Vagina (tissue), 2 donors: ENCODE measurements around the gene TFDP3.

ENCODE experiments used
- POLR2A ChIP-seq, 2 donors: fragments of 450-650 bp; IDR thresholded peaks; one replicate each; pipeline ENCODE4 v1.6.1; 2017; ENCODE audit warnings: antibody characterized with exemption in 2 of 2, mild to moderate bottlenecking in 2 of 2, moderate library complexity in 2 of 2
- TF ChIP-seq, protein P1 (sequence below), 3 experiments: fragments of 450-650 bp in 2 of 3; fragments of 200-600 bp in 1 of 3; sonication (generic) in 1 of 3; IDR thresholded peaks; one replicate each; pipeline ENCODE4 v1.5.1; 2017 to 2019; ENCODE audit warnings: antibody characterized with exemption in 3 of 3, mild to moderate bottlenecking in 2 of 3, moderate library complexity in 2 of 3

DNA sequence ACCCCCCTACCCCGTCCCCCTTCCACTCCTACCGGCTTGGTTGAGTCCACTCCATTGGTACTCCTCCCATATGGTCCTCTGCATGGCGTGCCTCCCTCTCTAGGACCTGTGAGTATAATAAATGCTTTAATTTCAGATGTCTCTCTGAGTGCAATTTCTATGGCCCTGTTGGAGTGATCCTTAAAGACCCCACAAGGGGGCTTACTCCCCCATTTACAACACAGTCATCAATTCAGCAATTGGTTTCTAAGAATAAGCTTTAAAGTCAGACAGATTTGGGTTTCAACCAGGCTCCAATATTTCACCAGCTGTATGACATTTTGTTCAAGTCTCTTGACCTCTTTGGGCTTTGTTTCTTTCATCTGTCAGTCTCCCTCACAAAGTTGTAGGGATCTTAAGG, 38.7 kb downstream of the TFDP3 start:
- TF ChIP-seq, protein P1, sequence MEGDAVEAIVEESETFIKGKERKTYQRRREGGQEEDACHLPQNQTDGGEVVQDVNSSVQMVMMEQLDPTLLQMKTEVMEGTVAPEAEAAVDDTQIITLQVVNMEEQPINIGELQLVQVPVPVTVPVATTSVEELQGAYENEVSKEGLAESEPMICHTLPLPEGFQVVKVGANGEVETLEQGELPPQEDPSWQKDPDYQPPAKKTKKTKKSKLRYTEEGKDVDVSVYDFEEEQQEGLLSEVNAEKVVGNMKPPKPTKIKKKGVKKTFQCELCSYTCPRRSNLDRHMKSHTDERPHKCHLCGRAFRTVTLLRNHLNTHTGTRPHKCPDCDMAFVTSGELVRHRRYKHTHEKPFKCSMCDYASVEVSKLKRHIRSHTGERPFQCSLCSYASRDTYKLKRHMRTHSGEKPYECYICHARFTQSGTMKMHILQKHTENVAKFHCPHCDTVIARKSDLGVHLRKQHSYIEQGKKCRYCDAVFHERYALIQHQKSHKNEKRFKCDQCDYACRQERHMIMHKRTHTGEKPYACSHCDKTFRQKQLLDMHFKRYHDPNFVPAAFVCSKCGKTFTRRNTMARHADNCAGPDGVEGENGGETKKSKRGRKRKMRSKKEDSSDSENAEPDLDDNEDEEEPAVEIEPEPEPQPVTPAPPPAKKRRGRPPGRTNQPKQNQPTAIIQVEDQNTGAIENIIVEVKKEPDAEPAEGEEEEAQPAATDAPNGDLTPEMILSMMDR (IDR thresholded peaks at IDR 0.05) = no peak
- no peak for TF ChIP-seq POLR2A (IDR thresholded peaks at IDR 0.05)
